SH-SY5Y (cell line): ENCODE results near the gene PTPRJ.

ENCODE experiments used
- GATA2 ChIP-seq: IDR thresholded peaks from 2 replicates; pipeline ENCODE4 v1.6.1; 2011; ENCODE audit warnings: mild to moderate bottlenecking, low read depth, low read length
- GATA3 ChIP-seq: IDR thresholded peaks from 2 replicates; pipeline ENCODE4 v1.6.1; 2011; ENCODE audit warnings: low read depth, mild to moderate bottlenecking, low read length, moderate library complexity

GRCh38 chr11:48005831-48006270 lies 25.5 kb downstream of the PTPRJ start:
- TF ChIP-seq GATA2 (no peak), GATA3 (no peak)
